ENCODE data around the gene SSTR3. TPM values are rescaled to one million over a fixed set of nuclear protein-coding genes. Genes with fewer than 3 reads are reported as not detected.

The SSTR3 gene
- total and polyA plus RNA-seq, 10 of the 15 experiments (the other 5 are each of a cell fraction or from before 2014, with no cell fraction given), result 0.03 to 4.5 (median 2.4) TPM

DNA sequence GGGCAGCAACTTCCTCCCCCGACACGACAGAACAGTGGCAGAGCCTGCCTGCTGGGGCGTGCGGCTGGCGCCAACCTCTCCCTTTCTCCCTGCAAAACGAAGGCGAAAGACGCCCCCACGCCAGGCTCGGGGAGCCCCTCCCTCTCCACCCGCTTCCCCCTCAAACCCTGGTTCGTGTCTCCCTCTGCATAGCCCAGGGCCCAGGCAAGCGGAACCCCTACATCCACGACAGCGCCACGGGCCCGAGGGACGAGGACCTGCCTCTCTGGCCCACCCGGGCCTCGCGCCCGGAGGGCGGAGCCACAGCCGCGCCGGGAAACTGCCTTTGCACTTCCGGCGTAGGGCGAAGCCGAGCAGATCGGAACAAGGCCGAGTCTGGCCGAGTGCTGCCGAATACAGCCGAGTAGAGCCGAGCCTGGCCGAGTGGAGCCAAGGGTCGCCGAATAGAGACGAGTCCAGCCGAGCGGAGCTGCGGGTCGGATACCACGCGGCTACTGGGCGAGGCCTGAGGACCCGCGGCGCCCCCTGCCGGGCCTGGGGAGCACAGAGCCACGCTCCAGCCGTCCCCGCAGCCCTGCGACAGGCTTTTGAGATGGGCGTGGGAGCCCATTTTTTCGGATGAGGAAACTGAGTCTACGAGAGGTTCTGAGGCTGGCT is 13.0 kb downstream of the SSTR3 start (continued):
- no peak for TF ChIP-seq WRNIP1 (IDR thresholded peaks at IDR 0.05; ENCODE audit: borderline replicate concordance, low read depth, low read length)
- no peak for TF ChIP-seq IRF4 (IDR thresholded peaks at IDR 0.05; ENCODE audit: low read depth, low read length)
- TF ChIP-seq CHD2 (IDR thresholded peaks at IDR 0.05; ENCODE audit: borderline replicate concordance, low read depth, low read length), result 0 out of 2 replicates have a peak, but pooled peaks have one; percentile 22
- TF ChIP-seq BRCA1 (IDR thresholded peaks at IDR 0.05; ENCODE audit: low read depth, low read length), result no peak; the same call in 1 of the 2 replicates
- no peak for TF ChIP-seq ETV6 (conservative IDR thresholded peaks at IDR 0.05 in 1 of 2, IDR thresholded peaks at IDR 0.05 in 1 of 2; ENCODE audit: borderline replicate concordance in 1 of 2, low read depth in 1 of 2)
- no peak for TF ChIP-seq SIX5 (IDR thresholded peaks at IDR 0.05; ENCODE audit: low read depth, low read length, severe bottlenecking)
- TF ChIP-seq RFX5 (IDR thresholded peaks at IDR 0.05; ENCODE audit: low read depth, low read length), result no peak
- TF ChIP-seq, protein P1, sequence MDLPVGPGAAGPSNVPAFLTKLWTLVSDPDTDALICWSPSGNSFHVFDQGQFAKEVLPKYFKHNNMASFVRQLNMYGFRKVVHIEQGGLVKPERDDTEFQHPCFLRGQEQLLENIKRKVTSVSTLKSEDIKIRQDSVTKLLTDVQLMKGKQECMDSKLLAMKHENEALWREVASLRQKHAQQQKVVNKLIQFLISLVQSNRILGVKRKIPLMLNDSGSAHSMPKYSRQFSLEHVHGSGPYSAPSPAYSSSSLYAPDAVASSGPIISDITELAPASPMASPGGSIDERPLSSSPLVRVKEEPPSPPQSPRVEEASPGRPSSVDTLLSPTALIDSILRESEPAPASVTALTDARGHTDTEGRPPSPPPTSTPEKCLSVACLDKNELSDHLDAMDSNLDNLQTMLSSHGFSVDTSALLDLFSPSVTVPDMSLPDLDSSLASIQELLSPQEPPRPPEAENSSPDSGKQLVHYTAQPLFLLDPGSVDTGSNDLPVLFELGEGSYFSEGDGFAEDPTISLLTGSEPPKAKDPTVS (IDR thresholded peaks at IDR 0.05; ENCODE audit: low read depth, low read length), result no peak
- peak; percentile 51 for TF ChIP-seq NR2F1 (conservative IDR thresholded peaks at IDR 0.05)
- no peak for TF ChIP-seq NFXL1 (IDR thresholded peaks at IDR 0.05; ENCODE audit: borderline replicate concordance)
- peak; percentile 94; the same call in 1 of the 2 replicates for TF ChIP-seq SMARCA5 (IDR thresholded peaks at IDR 0.05)
- TF ChIP-seq RCOR1 (conservative IDR thresholded peaks at IDR 0.05; ENCODE audit: low read depth, low read length), result 0 out of 2 replicates have a peak, but pooled peaks have one; percentile 7
- TF ChIP-seq FOXK2 (IDR thresholded peaks at IDR 0.05), result no peak
- no peak for TF ChIP-seq SIN3A (IDR thresholded peaks at IDR 0.05; ENCODE audit: low read depth, low read length)
- TF ChIP-seq HDAC6 (IDR thresholded peaks at IDR 0.05; ENCODE audit: unreplicated experiment), result no peak
- TF ChIP-seq CBX3 (IDR thresholded peaks at IDR 0.05; ENCODE audit: borderline replicate concordance, low read depth), result no peak
- TF ChIP-seq, protein P2, sequence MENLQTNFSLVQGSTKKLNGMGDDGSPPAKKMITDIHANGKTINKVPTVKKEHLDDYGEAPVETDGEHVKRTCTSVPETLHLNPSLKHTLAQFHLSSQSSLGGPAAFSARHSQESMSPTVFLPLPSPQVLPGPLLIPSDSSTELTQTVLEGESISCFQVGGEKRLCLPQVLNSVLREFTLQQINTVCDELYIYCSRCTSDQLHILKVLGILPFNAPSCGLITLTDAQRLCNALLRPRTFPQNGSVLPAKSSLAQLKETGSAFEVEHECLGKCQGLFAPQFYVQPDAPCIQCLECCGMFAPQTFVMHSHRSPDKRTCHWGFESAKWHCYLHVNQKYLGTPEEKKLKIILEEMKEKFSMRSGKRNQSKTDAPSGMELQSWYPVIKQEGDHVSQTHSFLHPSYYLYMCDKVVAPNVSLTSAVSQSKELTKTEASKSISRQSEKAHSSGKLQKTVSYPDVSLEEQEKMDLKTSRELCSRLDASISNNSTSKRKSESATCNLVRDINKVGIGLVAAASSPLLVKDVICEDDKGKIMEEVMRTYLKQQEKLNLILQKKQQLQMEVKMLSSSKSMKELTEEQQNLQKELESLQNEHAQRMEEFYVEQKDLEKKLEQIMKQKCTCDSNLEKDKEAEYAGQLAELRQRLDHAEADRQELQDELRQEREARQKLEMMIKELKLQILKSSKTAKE (IDR thresholded peaks at IDR 0.05; ENCODE audit: low read depth, poor library complexity, severe bottlenecking), result no peak
- TF ChIP-seq, protein P3, sequence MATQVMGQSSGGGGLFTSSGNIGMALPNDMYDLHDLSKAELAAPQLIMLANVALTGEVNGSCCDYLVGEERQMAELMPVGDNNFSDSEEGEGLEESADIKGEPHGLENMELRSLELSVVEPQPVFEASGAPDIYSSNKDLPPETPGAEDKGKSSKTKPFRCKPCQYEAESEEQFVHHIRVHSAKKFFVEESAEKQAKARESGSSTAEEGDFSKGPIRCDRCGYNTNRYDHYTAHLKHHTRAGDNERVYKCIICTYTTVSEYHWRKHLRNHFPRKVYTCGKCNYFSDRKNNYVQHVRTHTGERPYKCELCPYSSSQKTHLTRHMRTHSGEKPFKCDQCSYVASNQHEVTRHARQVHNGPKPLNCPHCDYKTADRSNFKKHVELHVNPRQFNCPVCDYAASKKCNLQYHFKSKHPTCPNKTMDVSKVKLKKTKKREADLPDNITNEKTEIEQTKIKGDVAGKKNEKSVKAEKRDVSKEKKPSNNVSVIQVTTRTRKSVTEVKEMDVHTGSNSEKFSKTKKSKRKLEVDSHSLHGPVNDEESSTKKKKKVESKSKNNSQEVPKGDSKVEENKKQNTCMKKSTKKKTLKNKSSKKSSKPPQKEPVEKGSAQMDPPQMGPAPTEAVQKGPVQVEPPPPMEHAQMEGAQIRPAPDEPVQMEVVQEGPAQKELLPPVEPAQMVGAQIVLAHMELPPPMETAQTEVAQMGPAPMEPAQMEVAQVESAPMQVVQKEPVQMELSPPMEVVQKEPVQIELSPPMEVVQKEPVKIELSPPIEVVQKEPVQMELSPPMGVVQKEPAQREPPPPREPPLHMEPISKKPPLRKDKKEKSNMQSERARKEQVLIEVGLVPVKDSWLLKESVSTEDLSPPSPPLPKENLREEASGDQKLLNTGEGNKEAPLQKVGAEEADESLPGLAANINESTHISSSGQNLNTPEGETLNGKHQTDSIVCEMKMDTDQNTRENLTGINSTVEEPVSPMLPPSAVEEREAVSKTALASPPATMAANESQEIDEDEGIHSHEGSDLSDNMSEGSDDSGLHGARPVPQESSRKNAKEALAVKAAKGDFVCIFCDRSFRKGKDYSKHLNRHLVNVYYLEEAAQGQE (IDR thresholded peaks at IDR 0.05; ENCODE audit: low read depth, low read length), result no peak
- no peak for TF ChIP-seq MTA3 (IDR thresholded peaks at IDR 0.05; ENCODE audit: borderline replicate concordance, low read length)
- TF ChIP-seq ZNF217 (IDR thresholded peaks at IDR 0.05), result no peak
- peak; percentile 44; the same call in 1 of the 2 replicates for TF ChIP-seq PAX5 (IDR thresholded peaks at IDR 0.05; ENCODE audit: borderline replicate concordance, low read depth, low read length)
- TF ChIP-seq PML (IDR thresholded peaks at IDR 0.05; ENCODE audit: low read length), result peak; percentile 65; the same call in 1 of the 2 replicates
- TF ChIP-seq IKZF2 (IDR thresholded peaks at IDR 0.05), result no peak; a peak in 1 of 4 replicates
- TF ChIP-seq ZSCAN29 (IDR thresholded peaks at IDR 0.05), result no peak

Data from GM12878 (cell line).